HEK293 (cell line): Measurements from ENCODE around the gene CTDSP1.

Source experiments
- CTCF ChIP-seq: fragments of 450-650 bp; formaldehyde crosslinking; IDR thresholded peaks from 2 replicates; pipeline ENCODE4 v1.5.1; 2016; ENCODE audit warnings: missing biosample characterization, missing genetic modification characterization
- ZBTB49 ChIP-seq: fragments of 450-650 bp; formaldehyde crosslinking; IDR thresholded peaks from 2 replicates; pipeline ENCODE4 v1.5.1; 2016; ENCODE audit warnings: missing biosample characterization, missing genetic modification characterization, low read depth
- ZNF24 ChIP-seq: fragments of 450-650 bp; formaldehyde crosslinking; IDR thresholded peaks from 2 replicates; pipeline ENCODE4 v1.5.1; 2016; ENCODE audit warnings: missing biosample characterization, missing genetic modification characterization
- ZNF274 ChIP-seq, 2 experiments: fragments of 200-500 bp in 1 of 2; fragments of 450-650 bp in 1 of 2; sonication (Bioruptor generic) in 1 of 2; formaldehyde crosslinking in 1 of 2; IDR thresholded peaks; 2 replicates each; pipeline versions ENCODE4 v1.5.1 to v1.6.1; 2014 to 2016; ENCODE audit warnings: borderline replicate concordance in 1 of 2, inconsistent platforms in 1 of 2, low read length in 1 of 2, missing biosample characterization in 1 of 2, missing genetic modification characterization in 1 of 2
- ZNF558 ChIP-seq: fragments of 450-650 bp; formaldehyde crosslinking; IDR thresholded peaks from 2 replicates; pipeline ENCODE4 v1.5.1; 2016; ENCODE audit warnings: missing biosample characterization, missing genetic modification characterization
- ZNF792 ChIP-seq: fragments of 450-650 bp; formaldehyde crosslinking; IDR thresholded peaks from 2 replicates; pipeline ENCODE4 v1.5.1; 2016; ENCODE audit warnings: missing biosample characterization, missing genetic modification characterization
- TF ChIP-seq, protein P1 (sequence below): sonication (generic); formaldehyde crosslinking; IDR thresholded peaks from 2 replicates; pipeline ENCODE4 v1.8.1; 2022; ENCODE audit warnings: mild to moderate bottlenecking, moderate library complexity, missing genetic modification reagents

GRCh38 chr2:218392459-218392858 is 7.2 kb upstream of the CTDSP1 start:
- TF ChIP-seq CTCF (tag by site-specific recombination) (no peak), ZNF24 (tag by site-specific recombination) (no peak), ZBTB49 (tag by site-specific recombination) (no peak), ZNF274 (IDR thresholded peaks at IDR 0.05; ENCODE audit: low read length) (no peak), ZNF274 (tag by site-specific recombination; IDR thresholded peaks at IDR 0.05; ENCODE audit: borderline replicate concordance) (no peak), ZNF792 (tag by site-specific recombination) (no peak), ZNF558 (tag by site-specific recombination) (no peak)
- TF ChIP-seq, protein P1, sequence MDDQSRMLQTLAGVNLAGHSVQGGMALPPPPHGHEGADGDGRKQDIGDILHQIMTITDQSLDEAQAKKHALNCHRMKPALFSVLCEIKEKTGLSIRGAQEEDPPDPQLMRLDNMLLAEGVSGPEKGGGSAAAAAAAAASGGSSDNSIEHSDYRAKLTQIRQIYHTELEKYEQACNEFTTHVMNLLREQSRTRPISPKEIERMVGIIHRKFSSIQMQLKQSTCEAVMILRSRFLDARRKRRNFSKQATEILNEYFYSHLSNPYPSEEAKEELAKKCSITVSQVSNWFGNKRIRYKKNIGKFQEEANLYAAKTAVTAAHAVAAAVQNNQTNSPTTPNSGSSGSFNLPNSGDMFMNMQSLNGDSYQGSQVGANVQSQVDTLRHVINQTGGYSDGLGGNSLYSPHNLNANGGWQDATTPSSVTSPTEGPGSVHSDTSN = no peak
